Cardiac fibroblast (primary cell): Measurements from ENCODE around the gene EIF5B.
"Not testable (repeated sequence)": the region's sequence is repeated elsewhere in the genome, so short reads cannot be mapped to it uniquely, and the experiment has no call there.

ENCODE experiments used
- DNase-seq, 2 donors: peaks; one replicate each; pipeline versions ENCODE4 v3.0.0 to v3.0.0-alpha.2; 2010; ENCODE audit warnings: low read depth in 2 of 2
- H3K4me3 ChIP-seq, 2 donors: replicated peaks in 1 of 2; 1 replicate in 1 of 2; 2 replicates in 1 of 2; pipeline ENCODE4 v1.5.1; 2011; ENCODE audit warnings: low read depth in 2 of 2, low read length in 2 of 2, mild to moderate bottlenecking in 2 of 2, moderate library complexity in 1 of 2
- TF ChIP-seq, protein P1 (sequence below): IDR thresholded peaks from one replicate; pipeline ENCODE4 v1.5.1; 2011; ENCODE audit warnings: low read depth, mild to moderate bottlenecking, low read length, inconsistent platforms

Gene EIF5B

DNA sequence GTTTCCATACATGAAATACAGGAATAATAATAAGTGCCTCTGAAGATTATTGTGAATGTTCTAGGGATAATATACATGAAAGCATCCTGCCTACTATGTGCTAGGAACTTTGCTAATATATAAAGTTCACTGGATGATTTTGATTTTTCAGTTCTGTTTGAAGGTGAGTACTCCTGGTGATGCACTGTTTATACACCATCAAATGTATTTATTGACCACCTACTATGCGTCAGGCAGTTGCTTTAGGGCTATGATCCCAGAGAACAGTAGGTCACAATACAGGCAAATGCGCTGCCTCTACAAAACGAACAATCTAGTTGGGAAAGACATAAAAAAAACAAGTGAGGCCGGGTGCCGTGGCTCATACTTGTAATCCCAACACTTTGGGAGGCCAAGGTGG is 11.8 kb upstream of the EIF5B start:
- H3K4me3 ChIP-seq, result no peak overlapping the region
- TF ChIP-seq, protein P1, sequence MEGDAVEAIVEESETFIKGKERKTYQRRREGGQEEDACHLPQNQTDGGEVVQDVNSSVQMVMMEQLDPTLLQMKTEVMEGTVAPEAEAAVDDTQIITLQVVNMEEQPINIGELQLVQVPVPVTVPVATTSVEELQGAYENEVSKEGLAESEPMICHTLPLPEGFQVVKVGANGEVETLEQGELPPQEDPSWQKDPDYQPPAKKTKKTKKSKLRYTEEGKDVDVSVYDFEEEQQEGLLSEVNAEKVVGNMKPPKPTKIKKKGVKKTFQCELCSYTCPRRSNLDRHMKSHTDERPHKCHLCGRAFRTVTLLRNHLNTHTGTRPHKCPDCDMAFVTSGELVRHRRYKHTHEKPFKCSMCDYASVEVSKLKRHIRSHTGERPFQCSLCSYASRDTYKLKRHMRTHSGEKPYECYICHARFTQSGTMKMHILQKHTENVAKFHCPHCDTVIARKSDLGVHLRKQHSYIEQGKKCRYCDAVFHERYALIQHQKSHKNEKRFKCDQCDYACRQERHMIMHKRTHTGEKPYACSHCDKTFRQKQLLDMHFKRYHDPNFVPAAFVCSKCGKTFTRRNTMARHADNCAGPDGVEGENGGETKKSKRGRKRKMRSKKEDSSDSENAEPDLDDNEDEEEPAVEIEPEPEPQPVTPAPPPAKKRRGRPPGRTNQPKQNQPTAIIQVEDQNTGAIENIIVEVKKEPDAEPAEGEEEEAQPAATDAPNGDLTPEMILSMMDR, result no peak
- no peak for DNase-seq

DNA sequence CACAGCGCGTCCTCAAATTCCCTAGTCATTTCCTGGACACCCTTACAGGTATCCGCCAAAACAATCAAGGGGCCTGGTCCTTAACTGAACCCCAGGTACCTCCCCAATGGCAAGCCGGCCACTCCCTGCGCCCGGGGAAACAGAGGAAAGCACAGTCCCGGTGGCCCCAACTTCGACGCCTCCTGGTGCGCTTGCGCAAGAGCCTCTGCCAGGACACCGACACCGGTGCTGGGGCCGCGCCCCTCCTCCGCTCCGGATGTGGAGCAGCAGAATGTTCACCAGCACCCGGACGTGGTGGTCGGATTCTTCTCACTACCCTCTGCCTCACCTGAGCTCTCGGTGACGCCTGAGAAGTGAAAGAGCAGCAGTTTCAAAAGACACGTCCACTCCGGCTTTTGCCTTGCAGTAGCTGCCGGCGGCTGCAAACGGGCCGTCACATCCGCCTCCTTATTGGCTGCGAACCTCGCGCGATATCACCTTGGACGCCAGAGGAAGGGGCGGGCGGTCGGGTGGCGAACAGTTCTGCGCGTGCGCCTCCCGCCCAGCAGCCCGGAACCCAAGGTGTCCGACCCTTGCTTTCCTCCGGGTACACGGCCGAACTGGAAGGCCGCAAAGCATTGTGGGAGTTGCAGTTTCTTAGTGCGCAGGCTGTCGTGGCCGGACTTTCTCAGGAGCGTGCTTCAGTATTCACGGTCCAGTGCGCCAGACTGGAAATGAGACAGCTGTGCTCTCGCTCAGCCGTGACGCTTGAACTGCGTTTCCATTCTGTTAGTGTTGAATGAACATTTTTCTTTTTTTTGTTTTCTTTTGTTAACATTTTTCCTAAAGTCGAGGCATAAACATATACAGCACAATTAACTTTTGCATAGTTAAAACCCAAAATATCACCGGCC is 1.0 kb upstream of the EIF5B start, which contains the start of gene TXNDC9:
Gene TXNDC9, minus strand, starts transcription at position 423 of the 893 bp plus-strand sequence. CDS start 3,123 bp downstream, outside the sequence.
- TF ChIP-seq, protein P1, result no peak
- H3K4me3 ChIP-seq, result peak within 1 kb of the TSS; percentile 82 to 95
- DNase-seq, result peak; percentile 100

DNA sequence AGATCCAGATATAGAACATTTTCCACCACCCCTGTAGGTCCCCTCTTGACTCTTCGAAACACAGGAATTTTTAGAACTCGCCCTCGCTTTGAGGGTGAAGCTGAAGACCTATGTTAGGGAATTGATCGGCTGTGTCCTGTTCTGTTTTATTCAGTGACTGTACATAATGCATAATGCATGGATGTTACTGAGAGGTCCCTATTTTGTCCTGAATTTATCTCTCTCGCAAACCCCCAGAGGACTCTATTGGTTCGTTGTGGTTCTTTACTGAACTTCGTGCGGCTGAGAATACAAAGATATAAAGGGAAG is 431 bp upstream of the EIF5B start:
- no peak for DNase-seq
- peak overlapping the region; percentile 82 to 86 for H3K4me3 ChIP-seq
- TF ChIP-seq, protein P1, result no peak

DNA sequence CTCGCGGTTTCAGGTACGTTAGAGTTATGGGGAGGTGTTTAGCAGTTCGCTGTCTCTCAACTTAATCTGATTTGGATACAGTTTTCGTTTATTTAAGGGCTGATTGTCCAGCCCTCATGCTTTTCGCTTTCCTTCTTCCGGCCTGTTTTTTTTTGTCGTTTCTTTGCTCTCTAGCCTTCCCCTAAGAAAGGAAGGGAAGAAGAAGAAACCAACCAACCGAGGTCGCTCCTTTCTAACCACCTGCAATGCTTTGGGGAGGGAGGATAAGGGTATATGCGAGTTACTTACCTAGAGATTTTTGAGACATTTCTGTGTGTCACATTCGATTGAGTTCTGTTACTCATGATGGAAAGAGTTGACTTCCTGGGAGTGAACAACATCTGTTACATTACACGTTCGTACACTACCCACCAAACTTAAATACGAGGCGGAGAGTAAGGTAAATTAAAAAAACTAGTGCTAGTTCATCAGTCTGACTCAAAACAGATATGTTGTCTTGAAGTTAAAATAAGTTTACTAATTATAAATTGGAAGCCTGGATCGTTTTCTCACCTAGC is 918 bp downstream of the EIF5B start:
- peak; percentile 8 to 35 for DNase-seq
- TF ChIP-seq, protein P1, result no peak
- H3K4me3 ChIP-seq, result peak overlapping the region; percentile 82 to 86

DNA sequence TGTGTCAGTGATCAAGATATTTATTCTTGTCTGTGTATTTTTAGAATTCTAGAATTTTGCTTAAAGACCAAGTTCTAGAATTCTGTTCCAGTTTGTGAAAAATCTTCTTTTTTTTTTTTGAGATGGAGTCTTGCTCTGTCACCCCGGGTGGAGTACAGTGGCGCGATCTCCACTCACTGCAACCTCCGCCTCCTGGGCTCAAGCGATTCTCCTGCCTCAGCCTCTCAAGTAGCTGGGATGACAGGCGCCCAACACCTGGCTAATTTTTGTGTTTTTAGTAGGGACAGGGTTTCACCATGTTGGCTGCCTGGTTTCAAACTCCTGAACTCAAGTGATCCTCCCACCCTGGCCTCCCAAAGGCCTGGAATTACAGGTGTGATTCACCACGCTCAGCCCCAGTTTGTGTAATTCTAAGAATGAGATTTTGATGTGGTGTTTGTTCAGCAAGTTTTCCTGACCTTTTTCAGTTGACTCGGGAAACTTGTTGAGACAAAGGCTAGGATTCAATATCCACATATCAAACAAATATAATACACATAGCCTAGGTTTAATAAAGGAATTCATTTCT is 3.6 kb downstream of the EIF5B start:
- peak in 1 of 2 donors; percentile 16 for DNase-seq
- H3K4me3 ChIP-seq, result no peak overlapping the region
- TF ChIP-seq, protein P1, result no peak

DNA sequence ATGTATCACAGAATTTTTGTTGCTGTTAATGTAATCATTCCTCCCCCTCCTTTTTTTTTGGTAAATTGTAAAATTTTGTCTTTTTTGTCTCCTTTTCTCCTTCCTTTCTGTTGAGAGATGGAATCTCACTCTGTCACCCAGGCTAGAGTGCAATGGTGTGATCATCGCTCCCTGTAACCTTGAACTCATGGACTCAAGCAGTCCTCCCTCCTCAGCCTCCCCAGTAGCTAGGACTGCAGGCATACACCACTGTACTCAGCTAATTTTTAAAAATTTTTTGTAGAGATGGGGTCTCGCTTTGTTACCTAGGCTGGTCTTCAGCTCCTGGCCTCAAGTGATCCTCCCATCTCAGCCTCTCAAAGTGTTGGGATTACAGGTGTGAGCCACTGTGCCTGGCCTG is 5.3 kb downstream of the EIF5B start:
- TF ChIP-seq, protein P1, result no peak
- no peak overlapping the region for H3K4me3 ChIP-seq
- DNase-seq, result no peak

DNA sequence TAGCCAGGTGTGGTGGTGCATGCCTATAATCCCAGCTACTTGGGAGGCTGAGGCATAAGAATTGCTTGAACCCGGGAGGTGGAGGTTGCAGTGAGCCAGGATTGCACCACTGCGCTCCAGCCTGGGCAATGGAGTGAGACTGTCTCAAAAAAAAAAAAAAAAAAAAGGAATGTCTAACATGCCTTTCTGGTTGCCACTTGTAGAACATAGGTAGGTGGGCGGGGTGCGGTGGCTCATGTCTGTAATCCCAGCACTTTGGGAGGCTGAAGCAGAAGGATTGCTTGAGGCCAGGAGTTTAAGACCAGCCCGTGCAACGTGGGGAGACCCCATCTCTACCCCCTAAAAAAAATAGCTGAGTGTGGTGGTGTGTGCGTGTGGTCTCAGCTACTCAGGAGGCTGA is 8.3 kb downstream of the EIF5B start:
- not testable (repeated sequence) for DNase-seq, H3K4me3 ChIP-seq
